Measurements from ENCODE around the gene RBMS1.

The RBMS1 gene

DNA sequence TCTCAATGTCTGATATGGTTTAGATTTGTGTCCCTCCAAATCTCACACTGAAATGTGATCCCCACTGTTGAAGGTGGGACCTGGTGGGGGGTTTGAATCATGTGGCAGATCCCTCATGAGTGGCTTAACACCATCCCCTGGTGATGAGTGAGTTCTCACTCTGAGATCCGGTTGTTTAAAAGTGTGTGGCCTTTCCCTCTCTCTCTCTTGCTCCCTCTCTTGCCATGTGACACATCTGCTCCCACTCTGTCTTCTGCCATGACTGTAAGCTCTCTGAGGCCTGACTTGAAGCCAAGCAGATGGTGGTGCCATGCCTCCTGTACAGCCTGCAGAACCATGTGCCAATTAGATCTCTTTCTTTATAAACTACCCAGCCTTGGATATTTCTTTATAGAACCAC, 108.8 kb downstream of the RBMS1 start:
- Histone ChIP-seq H3K9me3 (ENCODE audit: low read length) (no peaks in the 10 kb centered on the region), H2AFZ (ENCODE audit: low read depth, low read length) (no peak overlapping the region), H3K36me3 (ENCODE audit: insufficient read depth, low read length) (no peaks in the 10 kb centered on the region), H3K4me1 (ENCODE audit: insufficient read depth, low read length) (peaks cover 15% of the 10 kb centered on the region), H3K4me3 (ENCODE audit: low read length) (no peak overlapping the region), H3K27me3 (ENCODE audit: insufficient read depth, low read length) (no peaks in the 10 kb centered on the region)

DNA sequence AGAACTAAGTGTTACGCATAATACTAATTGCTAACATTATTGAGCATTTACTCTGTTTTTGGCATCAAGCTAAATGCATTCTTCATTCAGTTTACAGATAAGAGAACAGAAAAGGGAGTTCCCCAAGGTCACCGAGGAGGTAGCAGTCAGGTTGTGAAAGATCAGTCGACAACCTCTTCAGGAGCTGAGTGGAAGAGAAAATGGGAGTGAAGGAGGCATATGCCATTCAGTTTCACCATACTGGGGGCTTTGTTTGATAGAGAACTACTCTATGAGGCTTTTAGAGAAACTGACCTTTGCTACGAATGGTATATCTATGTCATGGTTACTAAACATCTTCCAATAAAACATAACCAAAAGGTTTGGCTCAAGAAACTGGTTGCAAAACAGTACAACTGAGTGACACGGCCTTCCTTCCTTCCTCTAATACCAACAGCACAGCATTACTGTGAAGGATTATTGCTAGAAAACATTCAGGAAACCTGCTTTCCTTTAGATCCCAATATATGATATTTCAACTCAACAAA, 112.1 kb downstream of the RBMS1 start:
- Histone ChIP-seq H3K9me3 (ENCODE audit: low read length) (no peaks in the 10 kb centered on the region), H3K36me3 (ENCODE audit: insufficient read depth, low read length) (no peaks in the 10 kb centered on the region), H3K4me1 (ENCODE audit: insufficient read depth, low read length) (peaks cover 9% of the 10 kb centered on the region), H2AFZ (ENCODE audit: low read depth, low read length) (no peak overlapping the region), H3K27me3 (ENCODE audit: insufficient read depth, low read length) (no peaks in the 10 kb centered on the region), H3K4me3 (ENCODE audit: low read length) (no peak overlapping the region)

DNA sequence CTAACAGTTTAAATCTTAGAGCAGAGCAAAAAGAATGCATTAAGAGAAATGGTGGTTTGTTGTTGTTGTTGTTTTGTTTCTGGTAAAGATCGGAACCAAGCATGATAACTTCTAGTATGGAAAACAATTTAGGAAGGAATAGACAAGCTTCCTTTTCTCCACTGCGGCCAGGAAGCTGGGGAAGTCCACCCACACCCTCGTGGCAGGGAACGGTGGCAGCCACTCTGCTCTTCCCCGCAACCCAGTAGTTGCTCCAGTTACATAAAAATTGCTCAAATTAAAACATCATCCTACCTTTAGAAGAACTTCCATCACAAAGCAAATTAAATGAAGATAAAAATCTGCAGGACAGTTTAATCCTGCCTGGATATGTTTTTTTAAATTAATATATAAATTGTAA, 113.0 kb downstream of the RBMS1 start:
- no peak overlapping the region for H2AFZ ChIP-seq (ENCODE audit: low read depth, low read length)

DNA sequence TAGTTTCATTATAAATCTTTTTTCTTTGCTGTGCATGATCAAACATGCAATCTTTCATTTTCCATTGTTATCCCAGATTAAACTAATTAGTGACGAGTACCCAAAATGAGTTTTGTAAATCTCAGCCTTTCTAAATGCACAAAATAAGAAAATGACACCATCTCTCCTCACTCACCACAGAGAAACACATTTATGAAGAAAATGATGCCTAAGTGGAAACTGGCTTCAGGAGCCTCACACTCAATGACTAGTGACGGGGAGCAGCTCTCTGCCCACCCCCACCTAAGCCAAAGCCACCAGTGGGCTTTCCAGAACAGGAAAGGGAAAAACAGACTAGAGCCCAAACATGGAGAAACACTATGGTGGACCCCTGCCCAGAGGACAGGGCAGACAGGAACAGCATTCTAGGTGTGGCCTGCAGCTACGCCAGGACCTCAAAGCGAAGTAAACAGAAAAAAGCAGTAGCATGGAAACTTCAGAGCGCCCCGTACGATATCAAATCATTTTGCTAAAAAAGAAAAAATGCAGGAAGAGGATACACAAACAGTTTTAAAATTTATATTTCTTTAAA, 113.5 kb downstream of the RBMS1 start:
- Histone ChIP-seq H3K4me1 (ENCODE audit: insufficient read depth, low read length) (peaks cover 9% of the 10 kb centered on the region), H3K9me3 (ENCODE audit: low read length) (no peaks in the 10 kb centered on the region), H3K36me3 (ENCODE audit: insufficient read depth, low read length) (no peaks in the 10 kb centered on the region), H3K4me3 (ENCODE audit: low read length) (no peak overlapping the region), H2AFZ (ENCODE audit: low read depth, low read length) (no peak overlapping the region), H3K27me3 (ENCODE audit: insufficient read depth, low read length) (no peaks in the 10 kb centered on the region)

More for the DNA sequence above, 113.0 kb downstream of the RBMS1 start:
- Histone ChIP-seq H3K4me1 (ENCODE audit: insufficient read depth, low read length) (peaks cover 9% of the 10 kb centered on the region), H3K4me3 (ENCODE audit: low read length) (no peak overlapping the region), H3K27me3 (ENCODE audit: insufficient read depth, low read length) (no peaks in the 10 kb centered on the region), H3K36me3 (ENCODE audit: insufficient read depth, low read length) (no peaks in the 10 kb centered on the region), H3K9me3 (ENCODE audit: low read length) (no peaks in the 10 kb centered on the region)

DNA sequence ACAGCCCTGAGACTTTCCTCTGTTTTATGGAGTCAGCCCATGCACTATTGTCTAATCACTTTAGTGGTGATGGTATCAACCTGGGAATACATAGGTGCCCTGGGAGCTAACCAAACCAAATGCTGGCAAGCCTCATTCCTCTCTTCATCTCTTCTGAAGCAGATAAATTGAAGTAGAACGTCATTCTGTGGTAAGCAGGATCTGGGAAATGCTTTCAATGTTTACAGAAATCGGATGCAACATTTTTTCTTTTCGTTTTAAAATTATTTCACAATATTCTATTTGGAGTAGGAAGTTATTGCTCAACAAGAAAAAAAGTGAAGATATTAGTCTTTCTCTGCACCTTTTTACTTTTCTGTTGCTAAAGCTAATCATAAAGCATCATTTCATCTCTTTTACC, 114.2 kb downstream of the RBMS1 start:
- no peak overlapping the region for H3K4me3 ChIP-seq (ENCODE audit: low read length)
- peaks cover 9% of the 10 kb centered on the region for H3K4me1 ChIP-seq (ENCODE audit: insufficient read depth, low read length)
- no peaks in the 10 kb centered on the region for H3K9me3 ChIP-seq (ENCODE audit: low read length)
- H3K36me3 ChIP-seq (ENCODE audit: insufficient read depth, low read length) = no peaks in the 10 kb centered on the region
- no peak overlapping the region for H2AFZ ChIP-seq (ENCODE audit: low read depth, low read length)
- no peaks in the 10 kb centered on the region for H3K27me3 ChIP-seq (ENCODE audit: insufficient read depth, low read length)

DNA sequence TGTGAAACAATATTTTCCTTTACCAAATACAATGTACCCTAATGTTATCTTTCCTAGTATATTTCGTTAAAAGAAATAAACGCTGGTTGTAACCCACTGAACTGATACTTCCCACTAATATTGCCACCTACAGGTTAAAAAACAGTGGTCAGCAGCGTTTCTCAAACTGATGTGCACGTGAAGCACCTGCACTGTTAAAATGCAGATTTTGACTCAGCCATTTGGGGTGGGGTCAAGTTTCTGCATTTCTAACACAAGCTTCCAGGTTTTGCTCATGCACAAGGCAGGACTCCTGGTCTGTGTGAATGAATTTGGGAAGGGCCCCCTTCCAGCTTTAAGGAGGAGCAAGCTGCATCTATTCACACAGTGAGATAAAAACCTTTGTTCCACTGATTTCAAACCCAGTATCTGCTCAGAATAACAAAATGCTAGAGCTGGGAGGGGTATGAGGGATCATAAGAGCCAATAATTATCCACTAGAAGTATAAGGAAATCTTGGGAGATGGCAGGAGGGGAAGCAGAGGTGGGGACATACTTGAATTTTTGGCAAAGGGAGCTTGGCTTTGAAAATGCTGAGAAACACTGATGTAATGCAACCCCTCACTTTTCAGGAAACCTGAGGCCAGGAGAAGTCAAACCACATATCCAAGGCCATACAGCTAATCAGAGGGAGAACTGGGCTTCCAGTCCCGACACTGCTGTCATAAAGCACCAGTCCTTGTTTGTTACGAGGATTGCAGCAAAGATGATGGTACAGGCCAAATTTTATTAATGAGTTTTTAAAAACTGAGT, 116.2 kb downstream of the RBMS1 start:
- Histone ChIP-seq H3K4me1 (ENCODE audit: insufficient read depth, low read length) (peaks cover 25% of the 10 kb centered on the region), H2AFZ (ENCODE audit: low read depth, low read length) (no peak overlapping the region), H3K4me3 (ENCODE audit: low read length) (no peak overlapping the region), H3K27me3 (ENCODE audit: insufficient read depth, low read length) (no peaks in the 10 kb centered on the region), H3K9me3 (ENCODE audit: low read length) (no peaks in the 10 kb centered on the region), H3K36me3 (ENCODE audit: insufficient read depth, low read length) (no peaks in the 10 kb centered on the region)

DNA sequence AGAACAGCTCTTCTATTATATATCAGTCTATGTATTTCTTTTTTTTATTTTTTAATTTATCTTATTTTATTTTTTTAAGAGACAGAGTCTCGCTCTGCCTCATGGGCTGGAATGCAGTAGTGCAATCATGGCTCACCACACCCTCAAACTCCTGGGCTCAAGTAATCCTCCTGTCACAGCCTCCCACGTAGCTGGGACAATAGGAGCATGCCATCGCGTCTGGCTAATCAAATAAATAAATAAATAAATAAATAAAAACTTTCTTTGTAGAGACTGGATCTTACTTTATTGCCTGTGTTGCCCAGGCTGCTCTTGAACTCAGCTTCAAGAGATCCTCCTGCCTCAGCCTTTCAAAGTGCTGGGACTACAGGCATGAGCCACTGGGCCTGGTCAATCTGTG, 117.0 kb downstream of the RBMS1 start:
- no peak overlapping the region for H3K4me3 ChIP-seq (ENCODE audit: low read length)

DNA sequence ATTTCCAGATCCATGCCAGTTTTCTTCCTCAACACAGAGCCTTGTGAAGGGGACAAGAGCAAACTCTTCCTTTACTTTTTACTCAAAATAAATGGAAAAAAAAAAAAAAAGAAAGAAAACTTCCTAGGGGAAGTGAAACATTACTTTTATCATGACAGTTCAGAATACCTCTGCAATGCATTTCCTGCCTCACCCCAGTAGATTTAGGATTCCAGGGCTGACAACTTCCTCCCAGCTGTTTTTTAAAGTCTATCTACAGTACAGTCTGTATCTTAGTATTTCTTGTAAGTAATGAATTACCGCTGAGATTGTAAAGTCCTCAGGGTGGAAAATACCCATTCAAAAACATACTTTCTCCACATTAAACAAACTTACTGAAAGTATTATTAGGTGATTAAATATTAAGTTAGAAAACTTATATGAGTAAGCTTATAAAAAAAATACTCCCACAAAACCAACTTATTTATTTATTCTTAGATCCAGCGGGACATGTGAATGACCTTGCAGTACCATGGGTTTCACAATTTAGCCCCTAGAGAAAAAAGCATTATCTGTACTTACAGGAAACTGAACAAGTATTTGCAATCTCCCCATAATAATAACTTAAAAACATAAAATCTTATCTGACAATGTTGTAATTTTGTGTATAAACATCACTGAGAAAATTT, 117.7 kb downstream of the RBMS1 start:
- peaks cover 25% of the 10 kb centered on the region for H3K4me1 ChIP-seq (ENCODE audit: insufficient read depth, low read length)
- H3K4me3 ChIP-seq (ENCODE audit: low read length) = no peak overlapping the region
- H3K27me3 ChIP-seq (ENCODE audit: insufficient read depth, low read length) = no peaks in the 10 kb centered on the region
- no peak overlapping the region for H2AFZ ChIP-seq (ENCODE audit: low read depth, low read length)
- H3K9me3 ChIP-seq (ENCODE audit: low read length) = no peaks in the 10 kb centered on the region
- H3K36me3 ChIP-seq (ENCODE audit: insufficient read depth, low read length) = no peaks in the 10 kb centered on the region

More for the DNA sequence above, 117.0 kb downstream of the RBMS1 start:
- Histone ChIP-seq H3K36me3 (ENCODE audit: insufficient read depth, low read length) (no peaks in the 10 kb centered on the region), H3K27me3 (ENCODE audit: insufficient read depth, low read length) (no peaks in the 10 kb centered on the region), H2AFZ (ENCODE audit: low read depth, low read length) (no peak overlapping the region), H3K9me3 (ENCODE audit: low read length) (no peaks in the 10 kb centered on the region), H3K4me1 (ENCODE audit: insufficient read depth, low read length) (peaks cover 25% of the 10 kb centered on the region)

DNA sequence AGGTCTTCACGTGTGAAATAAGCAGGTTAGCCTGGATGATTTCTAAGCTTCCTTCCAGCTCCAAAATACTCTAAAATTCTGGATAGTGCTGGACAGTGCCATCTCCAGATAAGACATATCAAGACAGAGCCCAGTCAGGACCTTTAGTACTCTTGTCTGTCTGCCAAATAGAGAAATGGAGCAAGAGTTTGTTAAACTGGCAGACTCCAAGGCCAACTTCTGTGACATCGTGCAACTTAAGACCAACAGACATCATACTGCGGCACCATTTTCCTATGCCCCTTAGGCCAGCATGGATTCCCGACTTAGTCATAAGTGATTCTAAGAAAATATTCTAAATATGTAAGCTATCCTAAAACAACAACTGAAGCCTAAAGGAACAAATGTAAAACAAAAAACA, 118.6 kb downstream of the RBMS1 start:
- Histone ChIP-seq H3K27me3 (ENCODE audit: insufficient read depth, low read length) (no peaks in the 10 kb centered on the region), H3K4me1 (ENCODE audit: insufficient read depth, low read length) (peaks cover 25% of the 10 kb centered on the region), H2AFZ (ENCODE audit: low read depth, low read length) (no peak overlapping the region), H3K36me3 (ENCODE audit: insufficient read depth, low read length) (no peaks in the 10 kb centered on the region), H3K4me3 (ENCODE audit: low read length) (no peak overlapping the region), H3K9me3 (ENCODE audit: low read length) (no peaks in the 10 kb centered on the region)

DNA sequence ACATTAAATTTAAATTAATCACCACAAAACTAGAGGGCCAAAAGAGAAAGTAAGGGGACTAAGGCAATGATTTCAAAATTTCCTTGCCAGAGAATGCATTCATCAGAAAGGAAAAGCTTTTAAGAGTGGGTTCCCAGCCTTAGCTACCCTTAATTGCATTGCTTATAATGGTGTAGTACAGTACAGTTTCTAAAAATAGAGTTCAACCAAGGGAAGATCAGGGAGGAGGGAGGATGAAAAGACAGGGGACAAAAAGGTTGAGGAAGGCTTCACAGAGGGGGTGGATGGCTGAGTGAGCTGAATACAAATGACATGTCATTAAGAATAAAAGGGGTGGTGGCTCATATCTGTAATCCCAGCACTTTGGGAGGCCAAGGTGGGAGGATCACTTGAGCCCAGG, 119.9 kb downstream of the RBMS1 start:
- Histone ChIP-seq H2AFZ (ENCODE audit: low read depth, low read length) (no peak overlapping the region), H3K27me3 (ENCODE audit: insufficient read depth, low read length) (no peaks in the 10 kb centered on the region), H3K9me3 (ENCODE audit: low read length) (no peaks in the 10 kb centered on the region), H3K36me3 (ENCODE audit: insufficient read depth, low read length) (no peaks in the 10 kb centered on the region), H3K4me3 (ENCODE audit: low read length) (no peak overlapping the region), H3K4me1 (ENCODE audit: insufficient read depth, low read length) (peaks cover 25% of the 10 kb centered on the region)

DNA sequence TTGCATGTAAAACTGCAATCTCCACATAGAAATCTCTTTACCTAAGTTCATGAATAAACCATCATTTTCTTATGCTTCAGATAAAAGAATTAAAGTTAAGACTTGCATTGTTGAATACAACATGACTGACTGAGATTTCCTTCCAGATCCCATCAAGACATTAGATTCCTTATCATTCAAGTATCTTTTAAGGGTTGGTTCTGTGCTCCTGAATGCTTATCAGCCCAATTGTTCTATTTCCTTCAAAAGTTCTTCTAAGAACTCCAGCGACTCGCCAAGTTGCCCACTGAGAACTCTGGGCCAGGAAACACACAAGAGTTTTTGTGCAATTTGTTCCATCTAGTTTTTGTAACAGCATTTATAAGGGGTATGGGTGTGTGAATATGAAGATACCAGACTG, 120.3 kb downstream of the RBMS1 start:
- no peaks in the 10 kb centered on the region for H3K36me3 ChIP-seq (ENCODE audit: insufficient read depth, low read length)
- peaks cover 25% of the 10 kb centered on the region for H3K4me1 ChIP-seq (ENCODE audit: insufficient read depth, low read length)
- H3K9me3 ChIP-seq (ENCODE audit: low read length) = no peaks in the 10 kb centered on the region
- no peak overlapping the region for H2AFZ ChIP-seq (ENCODE audit: low read depth, low read length)
- no peak overlapping the region for H3K4me3 ChIP-seq (ENCODE audit: low read length)
- no peaks in the 10 kb centered on the region for H3K27me3 ChIP-seq (ENCODE audit: insufficient read depth, low read length)

DNA sequence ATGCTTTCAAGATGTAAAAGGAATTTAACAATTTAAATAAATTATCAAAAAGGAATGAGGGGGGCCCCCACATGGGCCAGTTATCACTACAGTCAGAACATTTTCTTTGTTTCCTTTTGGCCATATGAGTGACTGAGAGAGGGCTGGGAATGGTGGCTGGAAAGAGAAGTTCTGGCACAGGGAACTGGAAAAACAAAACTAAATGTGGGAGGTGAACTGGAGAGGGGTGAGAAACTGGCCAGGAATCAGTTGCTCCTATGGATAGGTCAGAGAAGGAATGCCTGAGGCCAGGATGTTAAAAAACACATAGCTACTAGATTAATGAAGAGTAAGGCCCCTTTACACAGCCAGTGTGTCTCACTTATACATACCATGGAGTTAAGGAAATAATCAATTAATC, 121.0 kb downstream of the RBMS1 start:
- Histone ChIP-seq H3K4me3 (ENCODE audit: low read length) (no peak overlapping the region), H3K27me3 (ENCODE audit: insufficient read depth, low read length) (no peaks in the 10 kb centered on the region), H3K36me3 (ENCODE audit: insufficient read depth, low read length) (no peaks in the 10 kb centered on the region), H2AFZ (ENCODE audit: low read depth, low read length) (no peak overlapping the region), H3K4me1 (ENCODE audit: insufficient read depth, low read length) (peaks cover 31% of the 10 kb centered on the region), H3K9me3 (ENCODE audit: low read length) (no peaks in the 10 kb centered on the region)

DNA sequence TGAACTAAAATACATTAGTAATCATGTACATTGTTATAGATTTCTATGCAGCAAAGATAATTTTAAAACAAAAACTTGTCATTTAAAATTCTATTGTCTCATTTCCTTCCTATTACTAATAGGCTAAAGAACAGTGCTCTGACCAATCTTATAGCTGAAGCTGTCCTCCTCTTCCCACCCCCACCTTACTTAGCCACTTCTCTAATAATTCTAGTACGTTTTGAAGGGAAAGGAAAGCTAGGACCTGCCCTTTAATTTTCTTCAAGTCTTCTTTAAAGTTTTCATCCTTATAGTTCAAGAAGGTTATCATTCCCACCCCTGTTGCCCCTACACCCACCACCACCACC, 121.6 kb downstream of the RBMS1 start:
- Histone ChIP-seq H2AFZ (ENCODE audit: low read depth, low read length) (no peak overlapping the region), H3K4me1 (ENCODE audit: insufficient read depth, low read length) (peaks cover 27% of the 10 kb centered on the region), H3K4me3 (ENCODE audit: low read length) (no peak overlapping the region), H3K27me3 (ENCODE audit: insufficient read depth, low read length) (no peaks in the 10 kb centered on the region), H3K9me3 (ENCODE audit: low read length) (no peaks in the 10 kb centered on the region), H3K36me3 (ENCODE audit: insufficient read depth, low read length) (no peaks in the 10 kb centered on the region)
